GM21515 (cell line): ENCODE data around the gene CARHSP1.
"Not testable (repeated sequence)": the region's sequence is repeated elsewhere in the genome, so short reads cannot be mapped to it uniquely, and the experiment has no call there.

Experiments used
- ATAC-seq: cut with Tn5 transposase; IDR thresholded peaks from one replicate; pipeline ENCODE4 v1.9.1; 2021; ENCODE audit not compliant: unreplicated experiment

The CARHSP1 gene

DNA sequence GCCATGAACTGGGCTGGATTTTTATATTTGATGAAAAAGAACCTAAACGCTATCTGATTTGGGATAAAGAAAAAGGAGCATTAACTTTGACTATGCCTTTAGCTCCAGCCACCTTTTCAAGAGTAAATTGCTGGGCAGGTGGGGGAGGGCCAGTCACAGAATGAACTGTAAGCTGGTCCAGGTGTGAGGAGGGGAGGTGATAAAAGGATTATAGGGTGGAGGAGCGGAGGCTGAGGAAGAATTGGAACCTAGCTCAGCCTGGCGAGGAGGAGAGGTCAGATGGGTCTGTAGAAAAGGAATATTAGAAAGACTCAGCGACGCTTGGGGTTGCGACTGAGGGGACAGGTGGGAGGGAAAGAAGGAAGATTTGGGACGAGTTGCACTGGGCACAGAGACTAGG is 32.0 kb downstream of the CARHSP1 start:
- not testable (repeated sequence) for ATAC-seq

DNA sequence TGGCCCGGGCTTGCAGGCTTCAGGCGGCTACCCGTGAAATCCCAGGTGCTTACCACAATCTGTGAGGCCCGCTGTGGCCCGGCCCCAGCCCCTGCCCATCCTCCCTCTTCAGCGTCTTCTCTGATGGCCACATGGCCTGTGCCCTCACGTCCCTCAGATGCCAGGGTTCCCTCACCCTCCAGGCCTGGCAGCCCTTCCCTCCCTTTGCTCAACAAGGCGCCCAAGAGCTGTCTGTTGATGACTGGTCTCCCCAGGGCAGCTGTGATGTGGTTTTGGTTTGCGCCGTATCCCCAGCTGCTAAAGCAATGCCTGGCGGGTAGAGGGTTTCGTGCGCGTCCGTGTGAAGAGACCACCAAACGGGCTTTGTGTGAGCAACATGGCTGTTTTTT is 36.1 kb downstream of the CARHSP1 start:
- no peak for ATAC-seq

DNA sequence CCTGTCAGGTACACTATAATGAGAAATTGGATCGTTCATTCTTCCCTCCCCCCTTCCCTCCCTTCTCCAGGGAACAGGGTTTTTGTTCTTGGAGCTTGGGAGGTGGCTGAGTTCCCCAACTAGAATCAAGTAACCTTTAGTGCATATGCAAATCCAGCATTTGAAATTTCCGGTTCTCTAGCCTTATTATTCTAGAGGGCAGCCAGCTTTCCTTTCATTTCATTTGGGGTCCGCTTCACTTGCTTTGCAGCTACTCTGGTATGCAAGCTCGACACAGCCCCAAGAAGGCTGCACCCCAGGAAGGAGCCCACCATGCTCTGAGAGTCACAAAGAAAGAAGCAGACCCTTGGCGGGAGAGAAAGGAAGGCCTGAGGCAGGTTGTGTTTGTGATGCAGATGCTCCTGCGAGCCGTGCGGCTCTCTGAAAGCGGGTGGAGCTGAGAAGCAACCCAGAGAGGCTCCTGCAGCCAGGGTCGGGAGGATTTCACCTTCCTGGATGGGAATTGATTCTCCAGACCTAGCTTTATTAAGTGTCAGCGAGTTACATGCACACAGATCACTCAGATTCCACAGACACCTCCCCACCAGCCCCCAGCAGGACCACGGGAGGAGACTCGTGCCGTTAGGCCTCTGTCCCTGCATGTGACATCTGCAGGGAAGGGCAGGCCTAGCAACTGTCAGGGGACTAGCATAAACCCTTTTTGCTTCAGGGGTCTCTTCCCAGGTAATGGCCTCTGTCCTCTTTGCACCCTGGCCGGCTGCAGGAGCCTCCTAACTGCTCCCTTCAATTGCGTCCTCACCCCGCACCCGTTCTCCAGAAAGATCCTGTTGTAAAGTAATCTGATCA is 36.7 kb downstream of the CARHSP1 start:
- ATAC-seq = no peak

DNA sequence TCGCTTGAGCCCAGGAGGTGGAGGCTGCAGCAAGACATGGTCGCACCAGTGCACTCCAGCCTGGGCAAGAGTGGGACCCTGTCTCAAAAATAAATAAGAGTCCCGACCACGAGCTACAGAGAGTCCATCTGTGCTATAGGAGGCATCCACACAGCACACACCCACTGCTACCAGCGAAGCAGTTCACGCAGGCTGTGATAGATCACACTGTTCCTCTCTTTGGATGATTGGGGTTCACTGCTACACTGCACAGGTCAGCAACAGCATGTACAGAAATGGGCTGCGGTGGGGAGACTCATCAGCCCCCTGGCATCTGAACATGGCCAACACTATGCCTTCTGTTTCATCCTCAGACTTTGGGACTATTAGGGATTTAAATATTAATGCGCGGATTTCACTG is 37.4 kb downstream of the CARHSP1 start:
- ATAC-seq = no peak

DNA sequence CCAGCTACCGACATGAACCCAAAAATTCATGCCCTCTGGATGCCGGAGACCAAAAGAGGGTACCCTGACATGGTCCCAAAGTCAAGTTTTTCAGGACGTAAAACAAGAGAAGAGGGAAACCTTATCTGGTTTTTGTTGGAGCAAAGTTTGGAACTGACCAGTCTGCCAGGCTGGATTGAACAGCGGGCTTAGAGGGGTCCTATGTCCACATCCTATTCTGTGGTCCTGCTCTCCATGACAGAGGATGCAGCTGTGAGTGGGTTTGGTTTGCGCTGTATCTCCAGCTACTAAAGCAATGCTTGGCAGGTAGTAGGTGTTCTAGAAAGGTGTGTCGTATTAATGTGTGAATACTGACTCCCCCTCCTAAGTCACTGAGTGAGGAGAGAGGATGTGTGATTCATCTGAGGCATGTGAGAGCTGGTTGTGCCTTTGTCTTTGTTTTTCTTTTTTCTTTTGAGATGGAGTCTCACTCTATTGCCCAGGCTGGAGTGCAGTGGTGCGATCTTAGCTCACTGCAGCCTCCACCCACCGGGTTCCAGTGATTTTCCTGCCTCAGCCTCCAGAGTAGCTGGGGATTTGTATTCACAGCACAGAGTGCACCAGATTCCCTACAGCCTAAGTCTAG is 40.2 kb downstream of the CARHSP1 start:
- no peak for ATAC-seq

DNA sequence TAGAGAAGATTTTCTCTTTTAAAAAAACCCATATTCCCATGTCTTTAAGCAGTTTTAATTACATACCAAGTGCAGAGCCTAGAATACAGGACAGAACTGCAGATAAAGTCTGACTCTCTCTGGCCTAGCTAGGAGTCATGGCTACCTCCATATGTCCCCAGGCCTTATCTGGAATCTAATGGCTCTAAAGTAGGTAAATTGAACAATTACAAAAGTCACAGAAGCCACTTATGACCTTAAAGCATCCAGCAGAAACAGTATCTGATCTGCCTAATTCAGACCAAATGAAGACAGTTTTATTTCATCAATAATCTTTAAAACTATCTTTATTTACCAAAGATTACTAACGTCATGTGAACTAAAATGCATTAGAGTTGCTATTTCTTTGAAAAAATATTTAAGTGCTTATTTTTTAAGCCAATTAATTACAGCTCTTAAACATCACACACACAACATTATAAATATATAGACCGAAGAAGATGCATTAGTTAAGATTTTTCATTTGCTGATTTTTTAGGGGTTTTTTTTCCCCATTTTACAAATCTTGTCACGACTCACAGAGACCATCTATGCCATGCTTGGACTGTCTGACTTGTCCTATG is 42.4 kb downstream of the CARHSP1 start:
- ATAC-seq = no peak

DNA sequence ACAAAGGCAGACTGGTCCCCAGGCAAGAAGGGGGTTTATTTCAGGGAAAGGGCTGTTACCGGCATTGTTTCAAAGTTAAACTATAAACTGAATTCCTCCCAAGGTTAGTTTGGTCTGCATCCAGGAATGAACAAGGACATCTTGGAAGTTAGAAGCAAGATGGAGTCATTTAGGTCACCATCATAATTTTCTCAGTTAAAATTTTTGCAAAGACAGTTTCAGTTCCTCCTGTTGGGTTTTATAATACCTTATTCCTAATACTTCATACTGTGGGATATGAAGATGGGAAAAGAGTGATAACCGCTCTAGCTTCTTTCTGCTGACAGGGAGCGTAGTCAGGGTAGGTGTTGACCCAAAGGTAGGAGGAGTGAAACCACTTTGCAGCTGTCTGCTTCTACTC is 46.4 kb downstream of the CARHSP1 start:
- no peak for ATAC-seq

DNA sequence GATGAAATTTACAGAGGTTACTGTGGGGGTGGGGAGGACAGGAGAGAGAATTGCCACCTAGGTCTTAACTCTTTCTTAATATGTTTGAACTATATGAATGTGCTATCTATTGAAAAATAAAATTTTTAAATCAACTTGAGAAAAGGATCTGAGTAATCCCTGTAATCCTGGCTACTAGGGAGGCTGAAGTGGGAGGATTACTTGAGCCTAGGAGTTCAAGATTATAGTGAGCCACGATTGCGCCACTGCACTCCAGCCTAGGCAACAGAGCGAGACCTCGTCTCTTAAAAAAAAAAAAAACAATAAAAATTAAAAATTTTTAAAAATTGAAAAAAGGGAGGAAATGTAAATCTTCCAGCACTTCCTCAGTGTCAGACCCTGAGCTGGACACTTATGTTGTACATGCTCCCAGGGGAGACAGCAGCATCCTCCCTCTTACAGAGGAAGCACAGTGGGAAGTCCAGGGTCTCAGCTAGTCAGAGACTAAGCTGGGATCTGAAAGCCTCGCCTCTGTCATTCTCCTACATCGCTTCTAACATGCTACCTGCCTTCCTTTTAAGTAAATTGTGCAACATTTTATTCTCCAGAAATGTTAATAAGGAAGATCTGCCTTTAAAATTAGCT is 49.3 kb downstream of the CARHSP1 start:
- no peak for ATAC-seq

DNA sequence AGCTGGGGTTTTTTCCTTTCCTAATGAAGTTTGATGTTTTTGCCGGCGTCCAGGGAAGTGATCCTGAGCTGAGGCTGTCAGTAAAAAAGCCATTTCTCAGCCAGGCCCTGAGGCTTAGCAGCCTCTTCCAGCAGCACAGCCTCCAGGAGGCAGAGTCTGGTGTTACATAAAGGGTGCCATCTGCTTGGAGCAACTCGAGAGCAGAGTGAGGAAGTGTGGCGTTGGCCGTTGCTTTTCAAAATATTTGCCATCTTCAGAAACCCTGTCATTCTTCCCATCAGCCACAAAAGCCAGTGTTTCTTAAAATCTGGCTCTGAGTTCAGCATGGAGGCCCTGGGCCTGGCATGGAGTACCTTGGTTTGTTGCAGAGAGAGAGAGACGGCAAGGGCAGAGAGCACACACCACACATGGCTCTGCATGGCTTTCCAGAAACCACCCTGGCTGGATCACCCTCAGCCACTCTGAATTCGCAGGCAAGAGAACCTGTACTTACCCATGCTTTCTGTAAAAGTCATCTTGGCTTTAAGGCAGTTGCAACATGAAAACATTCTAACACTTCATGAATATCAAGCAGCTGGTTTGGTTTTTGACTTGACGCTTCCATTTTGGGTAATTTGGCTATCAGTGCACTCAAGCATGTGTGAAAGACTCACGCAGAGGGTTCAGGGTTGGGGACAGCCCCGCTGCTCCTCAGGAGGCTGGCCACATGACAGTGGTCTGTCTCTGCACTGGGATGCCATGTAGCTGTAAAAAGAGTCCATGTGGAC is 50.1 kb downstream of the CARHSP1 start:
- peak; percentile 77 for ATAC-seq

DNA sequence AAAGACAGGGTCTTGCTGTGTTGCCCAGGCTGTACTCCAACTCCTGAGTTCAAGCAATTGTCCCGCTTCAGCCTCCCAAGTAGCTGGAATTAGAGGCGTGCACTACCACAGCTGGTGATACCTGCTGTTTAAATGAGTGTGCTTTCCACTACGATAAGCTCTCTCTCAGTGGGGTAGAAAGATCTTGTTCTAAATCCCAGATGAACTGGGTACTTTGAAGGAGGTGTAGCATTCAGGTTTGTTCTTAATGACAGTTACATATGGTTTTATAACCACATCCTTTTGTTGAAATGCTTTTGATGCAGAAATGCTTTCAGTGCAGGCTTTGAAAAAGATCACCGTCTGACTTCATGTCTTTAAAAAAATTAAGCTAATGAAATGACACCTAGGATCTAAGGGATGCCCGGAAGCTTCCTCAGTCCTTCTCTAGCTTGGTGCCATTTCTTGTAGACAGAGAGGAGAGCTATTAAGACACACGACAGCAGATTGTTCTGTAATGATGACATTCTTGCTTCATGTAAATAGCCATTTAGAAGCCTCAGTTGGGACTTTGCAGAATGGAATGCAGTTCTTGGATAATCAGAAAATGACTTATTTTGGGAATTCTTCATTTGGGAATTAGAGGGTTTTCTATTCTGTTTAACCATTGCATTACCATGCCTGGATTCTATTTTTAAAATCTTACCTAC is 51.7 kb downstream of the CARHSP1 start:
- no peak for ATAC-seq

DNA sequence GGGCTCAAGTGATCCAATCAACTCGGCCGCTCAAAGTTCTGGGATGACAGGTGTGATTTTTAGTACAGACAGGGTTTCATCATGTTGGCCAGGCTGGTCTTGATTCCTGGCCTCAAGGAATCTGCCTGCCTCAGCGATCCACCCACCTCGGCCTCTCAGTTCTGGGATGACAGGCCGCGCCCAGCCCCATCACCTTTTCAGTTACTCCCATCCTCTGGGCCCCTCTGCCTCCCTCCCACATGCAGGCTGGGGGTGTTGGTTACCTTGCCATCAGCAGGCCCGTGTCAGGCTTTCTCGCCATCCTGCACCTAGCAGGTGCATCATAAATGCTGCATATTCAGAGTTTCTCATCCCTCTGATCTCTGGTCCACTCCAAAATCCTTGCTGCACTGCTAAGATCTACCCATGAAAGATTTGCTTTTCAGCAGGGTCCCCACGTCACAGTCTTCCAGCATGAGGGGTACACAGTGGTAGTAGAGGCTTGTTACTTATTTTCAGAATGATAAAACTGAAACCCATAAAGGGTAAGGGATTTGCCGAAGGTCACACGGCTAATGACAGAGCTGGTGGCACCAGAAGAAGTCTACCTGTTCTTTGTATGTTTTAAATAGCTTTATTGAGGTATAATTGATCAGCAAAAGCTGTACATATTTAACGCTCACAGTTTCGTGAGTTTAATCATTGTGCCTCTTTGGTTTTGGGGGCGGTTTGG is 54.6 kb downstream of the CARHSP1 start:
- no peak for ATAC-seq

DNA sequence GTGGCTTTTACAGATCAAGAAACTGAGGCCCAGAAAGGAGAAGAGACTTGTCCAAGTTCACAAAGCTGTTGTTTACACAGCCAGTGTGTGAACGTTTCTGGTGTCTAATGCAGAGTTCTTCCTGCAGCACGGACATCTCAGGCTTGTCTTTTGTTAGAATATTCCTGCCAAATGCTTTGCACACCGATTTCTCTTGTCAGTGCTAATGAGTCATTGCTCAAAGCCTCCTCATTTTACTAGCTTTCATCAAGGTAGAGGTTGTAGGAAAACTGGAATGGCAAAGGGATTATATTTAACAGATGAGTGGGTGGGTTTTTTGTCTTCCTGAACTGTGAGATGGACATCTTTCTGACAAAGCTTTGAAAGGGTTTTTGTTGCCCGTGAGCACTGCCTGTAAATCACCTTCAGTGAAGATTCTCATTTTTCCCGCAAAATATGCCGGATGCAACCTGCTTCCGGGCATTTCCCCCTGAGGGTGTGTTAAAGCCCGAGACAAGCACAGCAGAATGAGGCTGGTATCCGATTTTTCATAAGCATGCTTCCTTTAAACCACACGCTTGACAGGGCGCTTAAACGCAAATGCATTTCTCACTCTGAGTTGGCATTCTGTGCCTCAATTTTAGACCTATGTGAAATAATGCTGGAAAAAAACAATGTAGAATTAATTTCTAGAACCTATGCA is 56.5 kb downstream of the CARHSP1 start:
- no peak for ATAC-seq

DNA sequence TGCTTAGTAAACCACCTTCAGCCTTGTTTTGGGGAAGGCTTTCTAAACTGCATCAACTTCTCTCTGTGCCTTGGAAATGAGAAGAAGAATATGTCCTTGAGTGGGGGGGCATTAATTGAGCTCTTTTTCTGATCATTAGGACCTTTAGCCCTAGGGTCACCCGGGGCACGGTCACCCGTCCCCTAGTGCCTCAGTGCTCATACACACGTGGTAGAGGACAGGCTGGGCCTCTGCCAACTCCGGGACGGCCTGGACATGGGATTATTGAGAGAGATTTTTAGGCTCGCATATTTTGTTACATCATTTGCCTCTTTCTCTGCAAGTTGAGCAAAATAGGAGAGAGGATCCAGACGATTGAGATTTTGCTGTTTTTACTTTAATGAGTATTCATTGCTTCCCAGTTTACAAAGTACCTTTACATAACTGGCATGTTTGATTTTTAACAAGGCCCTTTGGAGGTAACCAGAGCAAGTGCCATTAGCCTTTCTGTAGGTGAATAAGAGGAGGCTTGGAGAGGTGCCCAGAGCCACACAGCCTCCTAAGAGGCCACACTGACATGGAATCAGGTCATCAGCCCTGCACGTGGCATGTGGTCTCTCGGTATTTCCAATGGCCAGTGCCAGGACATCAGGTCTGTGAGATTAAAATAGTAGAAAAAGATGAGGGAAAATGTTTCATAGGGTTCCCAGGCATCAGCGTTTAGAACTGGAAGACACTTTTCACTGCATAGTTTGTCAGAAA is 60.0 kb downstream of the CARHSP1 start:
- ATAC-seq = no peak

DNA sequence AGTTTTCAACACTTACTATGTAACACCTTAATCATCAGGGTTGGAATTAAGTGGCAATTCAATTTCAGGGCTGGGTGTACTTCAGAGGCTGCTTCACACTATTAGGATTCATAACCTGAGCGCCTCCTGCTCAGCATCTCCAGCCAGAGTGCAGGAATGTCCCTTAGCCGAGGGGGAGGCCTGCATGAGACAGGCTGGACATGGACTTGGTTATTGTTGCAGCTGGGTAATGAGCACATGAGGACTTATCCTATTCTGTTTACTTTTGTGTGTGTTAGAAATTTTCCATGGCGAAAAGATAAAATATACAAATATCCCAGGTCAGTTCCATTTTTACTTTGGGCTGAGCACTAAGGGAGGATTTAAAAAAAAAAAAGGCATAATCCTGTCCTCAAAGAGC is 60.8 kb downstream of the CARHSP1 start:
- ATAC-seq = no peak

DNA sequence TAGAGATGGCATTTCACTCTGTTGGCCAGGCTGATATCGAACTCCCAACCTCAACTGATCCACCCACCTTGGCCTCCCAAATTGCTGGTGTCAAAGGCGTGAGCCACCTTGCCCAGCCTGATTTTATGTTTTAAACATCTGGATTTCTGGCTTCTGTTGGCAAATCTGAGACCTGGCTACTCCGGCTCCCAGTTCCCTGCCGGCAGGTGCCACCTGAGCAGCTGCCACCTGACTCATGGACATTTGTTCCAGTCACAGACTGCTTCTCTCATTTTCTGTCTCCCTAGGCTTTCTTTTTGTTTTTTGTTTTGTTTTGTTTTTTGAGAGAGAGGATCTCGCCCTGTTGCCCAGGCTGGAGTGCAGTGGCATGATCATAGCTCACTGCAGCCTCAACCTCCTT is 61.6 kb downstream of the CARHSP1 start:
- ATAC-seq = no peak

DNA sequence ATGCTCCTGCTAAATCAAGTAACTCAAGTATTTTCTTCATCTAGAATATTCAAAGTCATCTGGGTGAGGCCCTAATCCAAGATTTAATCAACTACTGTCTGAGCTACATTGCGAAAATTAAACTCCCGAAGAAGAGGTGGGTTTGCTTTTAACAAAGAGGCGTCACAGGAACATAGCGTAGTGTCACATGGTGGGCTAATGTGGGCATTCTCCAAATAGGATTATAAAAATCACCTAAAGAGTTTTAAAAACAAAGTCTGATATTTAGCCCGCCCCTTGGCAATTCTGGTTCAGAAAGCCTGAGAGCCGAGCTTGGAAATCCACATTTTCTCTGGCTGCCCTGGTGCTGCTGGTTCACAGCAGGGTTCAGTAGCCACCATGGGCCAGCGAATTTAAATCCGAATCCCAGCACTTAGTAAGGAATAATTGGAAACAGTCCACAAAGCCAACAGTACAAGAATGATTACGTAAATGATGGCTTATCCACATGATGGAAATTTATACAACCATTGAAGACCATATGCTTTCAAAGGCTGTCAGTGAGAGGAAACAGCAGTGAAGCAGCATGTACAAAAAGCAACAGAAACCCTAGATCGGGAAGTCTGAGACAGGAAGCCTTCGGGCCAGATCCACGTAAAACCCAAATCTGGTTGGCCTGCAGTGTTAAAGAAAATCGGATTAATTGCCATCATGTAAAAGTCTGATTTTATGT is 62.4 kb downstream of the CARHSP1 start:
- ATAC-seq = no peak

DNA sequence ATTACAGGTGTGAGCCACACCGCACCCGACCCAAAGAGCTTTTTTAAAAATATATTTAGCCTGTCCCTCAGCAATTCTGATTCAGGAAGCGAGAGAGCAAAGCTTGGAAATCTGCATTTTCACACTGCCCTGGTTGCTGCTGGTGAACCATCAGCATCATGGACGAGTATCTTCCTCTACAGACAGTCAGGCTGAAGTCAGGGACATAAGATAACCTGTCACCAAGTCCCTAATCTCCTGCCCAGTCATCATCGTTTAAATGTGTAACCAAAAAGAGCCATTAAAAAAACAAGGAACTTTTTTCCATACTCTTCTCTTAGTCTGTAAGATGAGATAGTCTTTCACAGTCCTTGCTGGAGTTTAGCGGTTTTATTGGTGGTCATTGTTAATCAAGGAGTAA is 64.5 kb downstream of the CARHSP1 start:
- ATAC-seq = no peak

DNA sequence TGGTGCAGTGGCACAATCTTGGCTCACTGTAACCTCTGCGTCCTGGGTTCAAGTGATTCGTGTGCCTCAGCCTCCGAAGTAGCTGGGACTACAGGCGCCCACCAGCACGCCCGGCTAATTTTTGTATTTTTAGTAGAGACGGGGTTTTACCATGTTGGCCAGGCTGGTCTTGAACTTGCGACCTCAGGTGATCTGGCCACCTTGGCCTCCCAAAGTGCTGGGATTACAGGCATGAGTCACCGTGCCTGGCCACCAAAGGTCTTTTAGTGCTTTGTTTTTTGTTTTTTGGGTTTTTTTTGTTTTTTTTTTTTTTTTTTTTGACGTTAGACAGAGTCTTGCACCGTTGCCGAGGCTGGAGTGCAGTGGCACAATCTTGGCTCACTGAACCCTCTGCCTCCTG is 65.1 kb downstream of the CARHSP1 start:
- not testable (repeated sequence) for ATAC-seq
